Activated CD4-positive, CD25-positive, alpha-beta regulatory T cell treated with anti-CD3 and anti-CD28 coated beads, Interleukin-2, amount 50 U/mL, for 24 hours (primary cell): ENCODE measurements around the gene CHST2.
A peak's percentile ranks its signal among the peaks of the same experiment; 100 is the strongest.

ENCODE experiments used
- ATAC-seq, 2 donors: fragments of 150-1000 bp; cut with Tn5 transposase; one replicate each; pipeline ENCODE4 v1.10.0; 2021; ENCODE audit warnings: mild to moderate bottlenecking in 1 of 2, moderate library complexity in 1 of 2

Gene CHST2

DNA sequence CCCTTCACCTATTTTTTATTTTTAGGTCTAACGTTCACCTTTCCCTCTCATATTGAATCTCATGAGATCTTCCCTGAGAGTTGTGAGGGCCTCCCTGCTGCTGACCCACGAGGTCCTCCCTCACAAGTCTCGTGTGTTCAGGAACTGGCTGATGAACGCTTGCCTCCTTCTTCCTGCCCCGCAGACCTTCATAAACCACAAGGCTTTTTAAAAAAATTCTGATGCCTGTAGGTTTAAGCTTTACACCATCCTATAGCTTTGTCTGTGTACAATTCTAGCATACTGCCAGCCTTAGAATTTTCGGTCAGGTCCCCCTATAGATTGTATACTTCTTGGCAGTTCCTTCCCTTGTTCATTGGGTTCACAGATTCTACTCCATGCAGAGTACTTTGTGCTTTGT, 50.5 kb downstream of the CHST2 start:
- no peak for ATAC-seq

DNA sequence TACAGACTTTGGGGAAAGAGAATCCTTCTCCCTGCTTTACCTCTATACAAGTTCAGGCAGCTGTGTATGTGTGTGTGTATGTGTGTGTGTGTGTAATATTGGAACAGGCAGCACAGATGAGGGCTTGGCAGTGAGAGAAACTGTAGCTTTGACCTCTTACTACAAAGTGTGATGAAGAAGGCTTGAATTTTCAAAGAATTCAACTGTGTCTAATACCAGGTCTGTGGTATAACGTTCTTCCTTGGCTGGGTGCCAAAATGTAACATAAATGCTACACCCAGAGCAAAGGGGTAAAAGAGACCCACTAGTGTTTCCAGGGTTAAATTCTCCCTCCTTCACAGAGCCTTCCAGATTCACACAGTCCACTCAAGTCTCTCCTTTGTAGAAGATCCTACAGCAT, 51.1 kb downstream of the CHST2 start:
- ATAC-seq, result peak in 1 of 2 donors; percentile 22

DNA sequence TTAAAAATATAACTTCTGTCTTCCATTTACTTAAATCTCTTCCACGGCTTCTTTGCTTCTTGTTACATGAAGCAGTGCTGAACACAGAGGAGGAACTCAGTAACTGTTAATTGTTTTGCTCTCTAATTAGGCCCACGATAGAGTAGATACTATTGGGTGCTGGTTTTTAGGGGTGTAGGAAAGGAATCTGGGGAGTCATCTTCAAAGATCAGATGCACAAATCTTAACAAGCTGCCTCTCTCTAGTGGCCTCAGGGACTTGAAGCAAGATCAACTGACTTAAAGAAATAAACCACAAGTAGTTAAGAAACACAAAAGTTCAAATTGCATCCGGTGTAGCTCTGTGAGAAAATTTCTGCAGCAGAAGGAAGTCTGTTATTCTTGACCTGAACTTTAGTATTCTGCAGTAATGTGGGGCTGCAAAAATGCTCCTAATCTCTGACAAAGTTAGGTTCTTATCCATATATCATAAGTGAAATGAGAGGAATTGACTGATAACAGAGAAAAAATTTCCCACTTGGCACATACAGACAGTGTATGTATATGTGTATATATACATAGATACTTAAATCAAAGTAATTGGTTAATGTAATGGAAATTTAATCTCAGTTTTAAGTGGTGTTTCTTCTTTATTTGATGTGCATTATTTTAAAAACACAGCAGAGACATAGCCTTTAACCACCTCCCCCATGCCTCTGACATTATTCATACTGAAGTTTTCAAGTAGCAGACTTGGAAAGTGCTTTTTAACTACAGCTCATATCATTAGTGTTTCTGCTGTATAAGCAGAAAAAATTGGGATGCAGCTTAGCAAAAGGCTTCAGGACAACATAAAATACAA, 51.8 kb downstream of the CHST2 start:
- ATAC-seq, result peak; percentile 48 to 60

DNA sequence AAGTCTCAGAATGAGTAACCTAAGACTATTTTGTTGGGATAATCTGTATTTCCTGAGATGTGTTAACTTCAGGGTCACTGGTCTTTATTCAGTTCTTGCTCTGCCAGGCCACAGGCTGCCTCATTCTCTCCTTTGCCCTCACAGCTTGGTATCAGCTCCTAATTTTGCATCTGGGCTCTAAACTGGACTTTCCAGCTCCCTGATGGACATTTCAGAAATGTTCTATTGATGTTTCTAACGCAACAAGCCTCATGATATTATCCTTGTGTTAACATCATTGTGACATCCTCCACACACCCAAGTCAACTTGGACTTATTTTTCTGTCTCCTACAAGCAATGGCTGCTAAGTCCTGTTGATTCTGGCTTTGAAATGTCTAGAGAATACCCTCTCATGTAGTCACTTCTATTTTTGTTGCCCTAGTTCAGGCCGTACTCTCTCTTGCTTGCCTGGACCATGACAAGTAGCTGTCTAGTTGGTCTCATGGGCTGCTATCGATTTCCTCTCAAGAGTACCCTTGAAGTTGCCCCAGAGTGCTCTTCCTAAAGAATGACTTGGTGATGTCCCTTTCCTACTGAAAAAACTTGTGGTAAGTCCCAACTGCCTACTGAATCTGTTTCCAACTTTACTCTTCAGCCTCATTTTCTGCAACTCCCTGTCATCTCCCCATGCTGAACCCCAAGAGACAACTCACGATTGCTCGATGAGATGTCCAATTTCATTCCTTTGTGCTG, 52.7 kb downstream of the CHST2 start:
- no peak for ATAC-seq

DNA sequence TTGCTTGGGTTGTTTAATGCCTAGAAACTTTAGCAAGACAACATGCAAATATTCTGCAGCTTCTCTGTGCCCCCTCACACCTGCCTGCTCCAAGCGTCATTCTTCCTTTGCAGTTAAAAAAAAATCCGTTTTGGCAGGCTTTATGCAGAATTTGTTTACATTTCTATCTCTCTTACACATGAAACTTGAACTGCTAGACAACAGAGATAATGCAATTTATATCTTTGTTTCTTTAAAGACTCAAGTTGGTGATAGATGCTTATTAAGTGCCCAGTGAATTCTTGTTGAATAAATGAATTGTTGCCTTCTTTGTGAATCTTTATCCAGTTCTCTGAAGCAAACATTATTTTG, 53.2 kb downstream of the CHST2 start:
- ATAC-seq, result no peak

DNA sequence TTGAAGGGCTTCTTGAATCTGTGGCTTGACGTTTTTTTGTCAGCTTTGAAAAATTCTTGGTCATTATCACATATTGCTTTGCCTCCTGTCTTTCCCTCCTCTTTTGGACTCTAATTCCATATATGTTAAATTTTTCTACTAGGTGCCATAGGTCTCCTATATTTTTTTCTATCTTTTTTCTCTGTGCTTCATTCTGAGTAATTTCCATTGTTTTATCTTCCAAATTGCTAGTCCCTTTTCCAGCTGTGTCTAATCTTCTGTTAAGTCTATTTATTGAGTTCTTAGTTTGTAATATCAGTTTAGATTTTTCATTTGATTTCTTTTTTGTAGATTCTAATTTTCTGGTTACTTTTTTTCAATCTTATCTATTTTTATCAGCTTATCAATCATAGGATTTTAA, 53.7 kb downstream of the CHST2 start:
- no peak for ATAC-seq
